Hypothalamus (tissue), 51 donors: ENCODE data around the gene ANTXR1.

Experiments used
- DNase-seq, 51 donors: peaks; one replicate each; lab custom pipeline; 2025; lab: John Stamatoyannopoulos, UW

Gene ANTXR1

DNA sequence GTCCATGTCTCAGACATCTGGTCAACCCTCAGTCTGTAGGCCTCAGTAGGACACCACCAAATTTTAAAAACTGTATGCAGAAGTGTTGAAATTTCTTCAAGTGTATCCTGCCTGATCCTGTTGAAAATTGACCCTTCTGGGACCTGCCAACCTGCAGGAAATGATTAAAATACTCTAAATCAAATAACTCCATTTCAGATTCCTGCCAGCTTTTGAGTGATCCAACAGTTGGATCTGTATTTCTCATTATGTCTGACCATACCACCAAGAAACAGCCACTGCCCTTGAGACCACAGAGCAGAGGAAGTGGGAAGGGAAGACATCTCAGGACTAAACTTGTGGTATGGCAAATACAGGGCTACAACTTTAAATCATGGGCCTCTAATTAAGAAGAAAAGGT, 113.4 kb downstream of the ANTXR1 start:
- no peak for DNase-seq

DNA sequence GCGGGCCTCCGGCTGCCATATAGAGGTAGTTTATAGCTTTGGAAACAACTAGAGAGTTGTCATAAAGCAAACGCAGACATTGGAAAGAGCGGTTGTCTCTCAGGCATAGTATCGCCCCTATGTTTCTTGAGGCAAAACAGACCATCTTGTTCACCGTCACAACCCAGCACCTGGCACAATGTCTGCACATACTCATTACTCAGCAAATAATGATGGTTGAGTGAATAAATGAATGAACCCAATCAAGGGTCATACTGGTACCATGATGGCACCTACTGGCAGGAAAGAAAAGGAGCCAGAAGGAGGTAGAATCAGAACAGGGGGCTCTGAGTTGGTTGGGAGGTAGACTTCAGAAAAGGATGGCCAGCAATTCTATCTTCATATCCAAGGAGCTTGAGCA, 118.5 kb downstream of the ANTXR1 start:
- DNase-seq = no peak

DNA sequence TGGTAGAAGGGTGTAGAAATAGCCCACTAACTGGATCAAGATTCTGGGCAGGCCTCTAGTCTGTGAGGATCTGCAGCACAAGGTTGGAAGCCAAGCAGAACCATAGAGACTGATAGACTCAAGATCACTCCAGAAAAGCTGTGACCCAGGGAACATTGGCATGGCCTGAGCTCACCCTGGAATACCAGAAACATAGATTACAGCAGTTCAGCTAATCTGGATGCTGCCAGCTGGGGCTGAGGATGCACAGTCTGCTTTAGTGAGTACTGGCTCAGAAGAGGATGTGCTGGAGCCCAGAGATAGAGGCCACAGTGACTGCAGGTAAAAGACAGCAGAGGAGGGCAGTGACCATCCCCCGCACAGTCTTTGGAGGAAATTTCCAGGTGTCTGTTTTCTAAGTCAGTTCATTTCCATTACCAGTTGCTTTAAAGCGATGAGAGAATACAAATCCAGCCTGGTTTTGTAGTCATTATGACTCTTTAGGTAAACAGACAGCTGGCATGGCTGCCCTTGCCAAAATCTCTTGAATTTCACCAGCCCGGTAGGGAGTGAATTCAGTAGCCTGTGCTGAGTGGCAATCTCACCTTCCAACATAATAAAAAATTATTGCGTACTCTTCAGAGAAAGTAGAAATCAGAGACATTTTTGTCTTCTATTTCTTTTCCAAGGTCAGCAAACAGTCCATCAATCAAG, 119.2 kb downstream of the ANTXR1 start:
- no peak for DNase-seq

DNA sequence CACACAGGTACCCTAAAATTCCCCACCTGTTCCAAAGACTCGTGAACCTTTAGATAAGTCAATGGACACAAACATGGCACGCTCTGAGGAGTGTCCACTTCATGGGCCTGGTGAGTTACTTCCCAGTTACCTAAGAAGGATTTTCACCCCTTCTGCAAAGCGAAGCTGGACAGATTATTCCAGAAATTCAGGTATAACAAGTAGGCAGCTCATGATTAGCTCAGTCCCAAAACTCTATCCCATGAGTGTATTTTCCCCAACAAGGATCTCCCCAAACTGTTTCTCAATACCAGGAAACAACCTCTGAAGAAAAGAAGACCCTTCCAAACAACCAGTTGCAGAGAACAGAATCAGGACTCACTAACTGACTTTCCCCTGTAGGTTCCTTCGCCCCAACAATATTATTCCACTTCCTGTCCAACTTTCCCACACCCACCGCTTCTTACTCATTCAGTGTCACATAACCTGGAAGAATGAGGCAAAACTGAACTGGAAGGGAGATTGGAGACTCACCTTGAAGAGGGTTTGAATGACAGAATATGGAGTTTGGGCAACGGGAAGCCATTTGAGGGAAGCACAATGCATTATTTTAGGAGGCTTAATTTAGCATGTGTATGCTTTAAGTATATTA, 120.1 kb downstream of the ANTXR1 start:
- no peak for DNase-seq

DNA sequence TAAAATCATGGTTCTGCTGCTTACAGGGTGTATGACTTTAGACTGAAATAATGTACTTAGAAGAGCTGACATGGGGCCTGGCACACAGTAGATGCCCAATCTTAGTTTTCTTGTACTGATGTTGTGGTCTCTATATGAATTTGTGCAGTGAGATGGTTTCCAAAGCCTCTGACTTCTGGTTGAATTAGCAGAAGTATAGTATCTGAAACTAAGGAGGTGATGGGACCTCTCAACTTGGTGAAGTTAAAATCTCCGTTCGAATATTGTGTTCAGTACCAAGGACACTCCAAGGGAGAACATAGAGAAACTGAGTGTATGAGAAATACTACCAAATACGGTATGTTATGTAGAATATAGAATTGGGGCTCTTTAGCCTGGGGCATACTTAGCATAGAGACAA, 120.9 kb downstream of the ANTXR1 start:
- no peak for DNase-seq

DNA sequence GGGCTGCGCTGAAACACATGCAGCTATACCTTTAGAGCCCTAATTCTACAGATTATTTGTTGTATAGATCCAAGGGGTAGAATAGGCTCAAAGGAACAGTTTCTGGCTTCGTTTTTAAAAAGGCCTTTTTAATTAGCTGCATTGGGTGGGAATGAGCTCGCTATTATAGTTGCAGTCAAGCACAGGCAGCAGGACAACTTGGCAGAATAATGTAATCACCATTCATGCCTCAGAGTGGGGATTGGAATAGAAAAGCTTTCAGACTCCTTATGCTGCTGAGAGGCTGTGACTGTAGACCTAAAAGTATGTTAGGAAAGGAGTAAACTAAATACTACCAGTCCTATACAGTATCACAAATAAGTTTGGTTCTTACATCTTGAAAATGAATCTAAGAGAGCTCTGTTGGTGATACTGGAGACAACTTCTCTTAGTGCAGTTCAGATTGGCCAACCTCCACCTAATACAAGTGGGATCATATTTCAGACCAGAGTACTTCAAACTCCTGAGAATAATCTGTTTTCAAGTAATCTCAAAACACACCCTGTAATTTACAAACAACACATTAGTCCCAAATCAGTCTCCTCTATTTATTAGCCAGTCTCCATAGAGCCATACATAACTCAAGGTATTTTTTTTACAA, 121.4 kb downstream of the ANTXR1 start:
- DNase-seq = peak in 1 of 51 donors; percentile 11

DNA sequence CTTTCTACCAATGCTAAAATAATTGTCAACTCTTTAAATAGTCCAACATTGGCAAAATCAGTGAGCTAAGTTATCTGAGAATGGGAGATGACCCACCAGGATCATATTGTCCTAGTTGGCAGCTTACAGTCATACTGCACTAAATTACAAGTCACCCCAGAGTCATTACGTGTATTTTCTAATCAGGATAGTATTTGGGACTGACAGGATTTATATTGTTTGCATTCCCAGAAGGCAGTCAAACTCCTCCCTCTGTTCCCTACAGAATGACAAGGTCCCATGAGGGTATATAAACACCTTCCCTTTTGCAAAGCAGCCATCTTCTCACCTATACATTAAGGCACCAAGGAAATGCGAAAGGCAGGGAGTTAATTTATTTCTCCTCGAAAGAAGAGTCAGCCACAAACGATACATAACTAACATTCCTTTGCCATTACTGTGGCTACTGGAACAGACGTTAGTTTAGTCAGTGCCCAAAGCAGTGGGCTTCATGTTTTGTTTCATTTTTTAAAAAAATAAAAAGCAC, 125.3 kb downstream of the ANTXR1 start:
- DNase-seq = no peak

DNA sequence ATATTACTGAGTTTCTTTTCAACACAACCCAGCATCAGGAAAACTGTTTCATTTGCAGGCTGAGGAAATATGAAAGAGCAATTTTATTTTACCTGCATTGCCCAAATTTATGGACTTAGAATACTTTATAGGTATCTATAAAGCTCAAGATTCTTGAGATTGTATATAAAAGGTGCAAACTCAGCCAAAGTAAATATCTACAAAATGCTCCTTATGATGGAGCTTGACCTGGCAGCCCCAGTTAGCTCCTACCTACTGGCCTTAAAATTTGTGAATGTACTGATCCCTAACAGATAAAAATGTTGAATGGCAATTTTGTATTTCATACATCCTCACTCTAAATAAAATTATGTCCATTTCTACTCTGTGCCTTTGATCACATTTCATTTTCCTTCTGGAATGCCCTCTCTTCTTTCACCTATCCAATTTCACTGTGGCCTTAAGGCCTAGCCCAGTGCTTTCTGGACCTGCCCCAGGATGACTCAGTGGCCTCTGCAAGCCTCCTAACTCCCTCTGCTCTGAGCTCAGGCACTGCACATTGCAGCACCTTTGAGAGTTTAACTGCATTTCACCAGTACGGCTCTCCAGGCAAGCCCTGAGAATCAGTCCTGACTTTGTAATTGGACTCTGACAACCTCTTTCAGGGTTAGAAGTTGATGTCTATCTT, 125.9 kb downstream of the ANTXR1 start:
- DNase-seq = no peak

DNA sequence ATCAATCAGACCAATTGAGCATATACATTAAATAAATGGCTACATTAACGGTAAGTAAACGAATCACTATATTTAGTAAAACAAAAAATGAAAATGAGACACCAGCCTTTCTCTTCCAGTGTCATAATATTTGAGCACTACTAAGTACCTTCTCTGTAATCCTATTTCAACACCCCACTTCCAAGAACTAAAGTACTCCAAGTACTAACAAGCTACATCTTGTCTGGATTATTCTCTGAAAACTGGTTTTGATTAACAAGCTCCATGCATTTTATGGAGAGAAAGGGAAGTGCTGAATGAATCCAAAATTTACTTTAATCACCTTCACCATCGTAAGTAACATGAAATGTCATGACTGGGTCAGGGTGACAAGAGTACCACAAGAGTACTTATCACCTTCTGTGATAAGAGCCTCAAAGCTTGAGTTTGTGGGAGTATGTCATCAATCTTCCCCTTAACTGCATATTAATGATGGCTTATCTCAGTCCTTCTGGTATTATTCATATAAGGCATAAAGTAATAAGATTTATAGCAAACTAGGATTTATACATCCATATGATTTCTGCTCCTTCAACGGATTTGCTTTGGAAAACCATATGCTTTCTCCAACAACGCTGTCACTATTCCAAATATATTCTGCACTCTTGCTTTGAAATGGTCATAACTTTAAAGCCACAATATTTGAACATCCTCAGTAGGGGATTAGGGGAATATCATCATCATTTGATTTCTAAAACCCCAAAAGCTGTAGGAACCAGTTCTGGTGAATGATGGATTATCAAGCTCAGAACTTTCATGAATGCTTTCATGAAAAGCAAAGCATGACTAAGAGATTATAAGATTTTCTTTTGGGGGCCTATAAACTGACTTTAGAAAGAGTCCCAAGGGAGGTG, 127.0 kb downstream of the ANTXR1 start:
- no peak for DNase-seq

DNA sequence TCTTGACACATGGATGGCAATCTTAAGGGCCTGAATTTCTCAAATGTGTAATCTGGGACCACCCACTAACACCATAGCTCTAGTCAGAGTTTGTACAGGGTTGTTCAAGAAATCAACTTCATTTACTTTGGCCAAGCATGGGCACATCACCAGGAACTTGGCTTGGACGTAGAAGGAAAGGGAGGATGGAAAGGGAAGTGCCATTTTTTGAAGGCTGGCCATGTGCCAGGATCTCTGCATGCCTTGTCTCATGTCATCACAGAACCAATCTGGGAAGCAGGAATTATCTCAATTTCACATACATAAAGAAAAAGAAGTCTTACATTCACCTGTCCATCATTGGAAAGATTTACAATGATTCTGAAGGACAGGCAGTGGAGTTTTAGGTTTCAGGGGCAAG, 128.1 kb downstream of the ANTXR1 start:
- no peak for DNase-seq

DNA sequence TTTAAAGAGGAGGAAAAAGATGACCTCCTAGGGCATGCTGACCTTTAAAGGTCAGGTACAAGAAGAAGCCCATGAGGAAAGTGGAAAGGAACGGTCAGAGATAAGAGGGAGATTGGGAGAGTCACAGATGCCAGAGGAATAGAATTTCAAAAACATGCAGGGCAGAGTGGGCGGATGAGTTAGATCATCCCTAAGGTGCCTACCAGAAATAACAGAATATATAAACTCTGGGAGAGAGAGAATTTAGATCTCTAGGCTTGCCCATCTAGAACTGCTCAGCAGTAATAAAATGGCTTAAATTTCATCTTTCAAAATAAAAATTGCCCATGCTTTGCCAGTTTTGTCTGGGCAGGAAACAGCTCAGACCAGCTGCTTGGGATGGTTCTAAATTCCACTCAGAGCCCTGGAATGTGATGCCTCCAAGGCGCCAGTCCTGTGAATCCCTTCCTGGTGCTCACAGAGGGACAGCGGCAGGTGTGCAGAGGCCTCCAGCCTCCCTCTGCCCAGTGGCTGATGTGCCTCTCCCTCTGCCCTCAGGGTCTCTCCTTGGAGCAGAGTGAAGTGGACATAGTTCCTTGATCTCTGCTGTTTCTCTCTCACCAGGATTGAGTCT, 130.9 kb downstream of the ANTXR1 start:
- DNase-seq = no peak

DNA sequence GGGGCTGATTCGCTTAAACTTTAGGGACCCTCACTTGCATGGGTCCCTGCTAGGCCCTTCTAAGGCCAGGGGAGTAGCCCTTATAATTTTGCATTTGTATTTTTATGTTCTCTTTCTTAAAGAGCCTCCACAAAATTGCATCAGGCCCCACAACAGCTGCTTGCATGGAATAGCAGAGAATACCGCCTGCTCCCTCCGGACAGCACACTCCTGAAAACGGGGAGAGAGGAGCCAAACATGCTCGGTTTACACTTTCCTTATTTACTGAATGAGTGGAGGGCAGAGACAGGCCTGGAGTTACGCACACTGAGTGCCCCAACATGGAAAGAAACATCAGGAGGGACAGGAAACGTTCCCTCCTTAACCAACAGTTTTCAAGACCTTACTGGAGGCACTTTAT, 132.2 kb downstream of the ANTXR1 start:
- DNase-seq = no peak

DNA sequence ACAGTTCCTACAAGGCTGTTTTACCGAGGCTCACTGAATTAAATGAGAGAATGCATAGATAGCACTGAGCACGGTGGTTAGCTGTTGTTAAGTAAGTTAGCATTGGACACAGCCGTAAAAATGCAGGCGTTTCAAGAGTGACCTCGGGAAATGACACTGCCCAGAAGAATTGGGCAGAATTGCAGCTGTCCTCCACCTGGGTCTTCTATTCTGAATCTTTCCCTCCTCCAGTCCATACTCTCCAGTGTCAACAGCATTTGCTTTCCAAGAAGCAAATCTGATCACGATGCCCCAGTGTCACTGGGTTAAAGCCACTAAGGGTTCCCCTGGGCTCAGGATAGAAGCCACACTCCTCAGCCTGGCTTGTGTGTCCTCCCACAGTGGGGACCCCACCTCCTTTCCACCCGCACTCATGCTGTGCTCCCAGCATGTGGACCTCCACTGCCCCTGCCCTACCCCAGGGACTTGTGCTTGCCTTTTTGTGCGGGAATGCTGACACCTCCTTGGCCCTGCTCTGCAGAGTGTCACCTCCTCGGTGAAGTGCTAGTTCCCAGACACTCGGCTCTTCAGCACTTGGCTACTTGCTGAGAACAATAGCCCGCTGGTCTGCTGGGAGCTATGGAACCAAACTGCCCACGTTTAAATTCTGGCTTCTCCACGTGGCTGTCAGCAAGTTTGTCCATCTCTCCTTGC, 135.0 kb downstream of the ANTXR1 start:
- no peak for DNase-seq

DNA sequence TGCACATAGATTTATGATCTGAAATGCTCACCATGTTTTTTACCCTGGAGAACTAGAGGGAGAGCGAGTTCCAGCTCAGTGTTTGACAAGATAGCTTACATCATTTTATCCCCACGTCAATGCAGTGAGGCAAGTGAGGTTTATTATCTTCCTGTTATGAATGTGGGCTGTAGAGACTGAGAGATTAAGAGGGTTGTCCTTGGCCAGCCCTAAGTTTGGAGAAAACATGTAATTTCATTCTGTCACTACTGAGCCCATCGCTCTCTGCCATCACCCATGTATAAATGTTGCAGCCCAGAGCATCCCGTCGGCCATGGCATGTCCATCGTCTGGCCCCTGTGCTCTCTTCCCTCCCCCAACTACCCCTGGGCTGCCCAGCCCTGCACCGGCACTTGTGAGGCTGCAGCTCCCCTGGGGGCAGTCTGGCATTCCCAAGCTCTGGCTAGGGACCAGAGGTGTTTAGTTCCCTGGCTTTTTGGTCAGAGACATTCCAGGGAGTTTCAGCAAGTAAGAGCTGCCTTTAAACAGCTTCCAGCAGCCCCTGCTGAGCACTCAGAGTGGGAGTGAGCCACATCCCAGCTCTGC, 136.7 kb downstream of the ANTXR1 start:
- DNase-seq = no peak

DNA sequence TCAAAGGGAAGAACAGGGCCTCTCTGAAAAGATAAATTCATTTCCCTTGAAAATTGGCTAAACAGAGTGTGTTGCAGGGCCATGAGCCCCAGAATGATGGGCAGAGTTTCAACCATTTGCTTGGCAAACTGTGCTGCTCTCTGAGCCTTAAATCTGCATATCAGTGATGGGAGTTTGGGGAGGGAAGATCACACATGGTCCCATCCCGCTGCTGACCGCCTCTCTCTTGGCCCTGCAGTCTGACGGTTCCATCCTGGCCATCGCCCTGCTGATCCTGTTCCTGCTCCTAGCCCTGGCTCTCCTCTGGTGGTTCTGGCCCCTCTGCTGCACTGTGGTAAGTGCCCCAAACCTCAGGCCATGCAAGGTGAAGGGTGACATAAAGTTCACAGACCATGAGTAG, 139.0 kb downstream of the ANTXR1 start:
- no peak for DNase-seq

DNA sequence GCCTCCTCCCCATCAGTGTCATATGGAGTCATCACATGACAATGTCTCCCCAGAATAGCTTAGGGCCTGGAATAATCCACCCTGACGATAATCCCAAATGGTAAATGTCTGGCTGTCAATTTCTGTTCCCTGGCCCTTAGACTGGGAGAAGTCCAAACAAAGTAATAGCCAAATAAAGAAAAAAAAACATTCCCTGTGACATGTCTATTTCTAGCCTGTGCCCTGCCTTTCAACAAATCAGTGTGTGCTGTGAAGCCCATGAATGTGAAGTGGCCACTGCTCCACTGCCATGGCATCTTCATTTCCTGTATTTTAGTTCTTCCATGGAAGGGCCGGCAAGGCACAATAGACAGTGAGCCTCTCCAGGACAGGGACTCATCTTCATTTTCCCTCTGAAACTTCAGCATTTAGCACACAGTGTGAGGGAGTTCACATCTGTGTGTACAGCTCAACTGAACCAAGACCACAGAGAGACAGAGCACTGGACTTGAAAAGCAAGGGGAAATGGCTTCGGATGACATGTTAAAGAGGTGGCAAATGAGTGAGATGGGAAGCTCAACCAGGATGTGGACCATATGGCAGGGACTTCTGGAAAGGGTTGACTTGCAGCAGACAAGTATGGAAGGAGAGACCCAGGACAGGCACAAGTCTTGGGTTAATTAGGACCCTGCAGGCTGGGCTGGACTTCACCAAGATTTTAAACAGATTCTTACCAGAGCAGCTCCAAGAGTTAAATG, 140.0 kb downstream of the ANTXR1 start:
- DNase-seq = no peak

DNA sequence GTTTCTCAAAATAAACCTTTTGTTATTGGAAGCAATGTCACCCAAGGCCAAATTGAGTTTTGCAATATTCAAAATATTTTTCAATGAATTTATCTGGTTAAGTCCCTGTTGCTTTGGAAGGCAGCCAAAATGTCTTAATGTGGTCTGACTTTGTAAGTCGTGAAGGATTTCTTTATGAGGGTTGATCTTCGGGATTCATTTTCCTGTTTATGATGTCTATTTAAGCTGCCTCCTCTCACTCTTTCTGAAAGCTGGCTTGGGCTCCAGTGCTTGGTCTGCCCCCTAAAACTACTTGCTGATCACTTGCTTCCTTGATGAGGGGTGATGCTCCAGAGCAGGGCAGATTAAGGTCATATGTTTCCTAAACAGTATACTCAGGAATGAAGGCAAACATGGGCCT, 141.1 kb downstream of the ANTXR1 start:
- DNase-seq = no peak

DNA sequence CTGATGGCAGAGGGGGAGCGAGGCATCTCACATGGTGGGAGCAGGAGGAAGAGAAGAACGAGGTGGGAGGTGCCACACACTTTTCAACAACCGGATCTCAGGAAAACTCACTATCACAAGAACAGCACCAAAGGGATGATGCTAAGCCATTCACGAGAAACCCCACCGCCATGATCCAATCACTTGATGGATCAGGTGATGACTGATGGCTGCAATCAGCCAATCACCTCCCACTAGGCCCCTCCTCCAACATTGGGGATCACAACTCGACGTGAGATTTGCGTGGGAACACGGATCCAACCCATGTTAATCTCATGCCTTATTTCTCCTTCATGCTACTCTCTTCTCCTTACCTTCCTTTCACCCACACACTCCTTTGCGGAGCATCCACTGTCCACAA, 143.6 kb downstream of the ANTXR1 start:
- no peak for DNase-seq
